Left ventricle myocardium inferior (tissue), 1 donor: ENCODE data around the gene CENPF. TPM values are rescaled to one million over a fixed set of nuclear protein-coding genes. Genes with fewer than 3 reads are reported as not detected.

Source experiments
- DNase-seq: peaks from one replicate; pipeline ENCODE4 v3.0.0-alpha.2; 2020
- H3K27ac ChIP-seq: fragments of 200-600 bp; replicated peaks from 2 replicates; pipeline ENCODE4 v1.8.0; 2021
- H3K27me3 ChIP-seq: fragments of 200-600 bp; 2 replicates; pipeline ENCODE4 v1.8.0; 2021; ENCODE audit warnings: low read depth
- H3K36me3 ChIP-seq: fragments of 200-600 bp; 2 replicates; pipeline ENCODE4 v1.8.0; 2021
- H3K4me1 ChIP-seq: fragments of 200-600 bp; 2 replicates; pipeline ENCODE4 v1.8.0; 2021
- H3K4me3 ChIP-seq: fragments of 200-600 bp; 2 replicates; pipeline ENCODE4 v1.8.0; 2021; ENCODE audit warnings: mild to moderate bottlenecking, moderate library complexity
- H3K9me3 ChIP-seq: fragments of 200-600 bp; replicated peaks from 2 replicates; pipeline ENCODE4 v1.8.0; 2021
- intact Hi-C: fragments of 100-400 bp; cut with micrococcal nuclease; formaldehyde crosslinking; loops from one replicate; pipeline ENCODE4 v1.11.0; 2022
- total RNA-seq: library from RNA; stranded (reverse); fragmentation: NEBNext Ultra II Directional; extraction: Animal tissue kit (Norgen Biotek cat#: 25700); gene quantifications from one replicate; pipeline ENCODE4 v1.2.1, GENCODE V29; 2021
- TF ChIP-seq, protein P1 (sequence below): fragments of 200-600 bp; IDR thresholded peaks from 2 replicates; pipeline ENCODE4 v1.8.0; 2021; ENCODE audit warnings: antibody characterized with exemption, mild to moderate bottlenecking, borderline replicate concordance
- donor health status: DM: no; HTN: yes; CAD: no; lungs with severe emphysema.

Gene CENPF
- total RNA-seq, 1 donor from 2014 or later: 1.7 TPM

DNA sequence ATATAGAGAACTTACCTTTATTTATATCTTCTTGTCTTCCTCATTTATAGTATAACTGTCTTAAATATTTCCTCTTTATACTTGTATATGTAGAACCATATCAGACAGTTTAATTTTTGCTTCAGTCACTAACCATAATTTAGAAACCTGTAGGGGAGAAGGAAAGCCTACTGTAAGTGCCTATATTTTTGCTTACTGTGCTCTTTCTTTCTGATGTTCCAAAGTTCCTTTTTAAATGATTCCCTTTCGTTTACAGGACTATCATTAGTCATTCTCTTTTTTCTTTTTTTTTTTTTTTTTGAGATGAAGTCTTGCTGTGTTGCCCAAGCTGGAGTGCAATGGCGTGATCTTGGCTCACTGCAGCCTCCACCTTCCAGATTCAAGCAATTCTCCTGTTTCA, 109.7 kb downstream of the CENPF start:
- no peak for DNase-seq
- H3K4me3 ChIP-seq: no peak overlapping the region
- intact Hi-C loops: no loop called here

More for the DNA sequence above, 109.7 kb downstream of the CENPF start:
- TF ChIP-seq, protein P1, sequence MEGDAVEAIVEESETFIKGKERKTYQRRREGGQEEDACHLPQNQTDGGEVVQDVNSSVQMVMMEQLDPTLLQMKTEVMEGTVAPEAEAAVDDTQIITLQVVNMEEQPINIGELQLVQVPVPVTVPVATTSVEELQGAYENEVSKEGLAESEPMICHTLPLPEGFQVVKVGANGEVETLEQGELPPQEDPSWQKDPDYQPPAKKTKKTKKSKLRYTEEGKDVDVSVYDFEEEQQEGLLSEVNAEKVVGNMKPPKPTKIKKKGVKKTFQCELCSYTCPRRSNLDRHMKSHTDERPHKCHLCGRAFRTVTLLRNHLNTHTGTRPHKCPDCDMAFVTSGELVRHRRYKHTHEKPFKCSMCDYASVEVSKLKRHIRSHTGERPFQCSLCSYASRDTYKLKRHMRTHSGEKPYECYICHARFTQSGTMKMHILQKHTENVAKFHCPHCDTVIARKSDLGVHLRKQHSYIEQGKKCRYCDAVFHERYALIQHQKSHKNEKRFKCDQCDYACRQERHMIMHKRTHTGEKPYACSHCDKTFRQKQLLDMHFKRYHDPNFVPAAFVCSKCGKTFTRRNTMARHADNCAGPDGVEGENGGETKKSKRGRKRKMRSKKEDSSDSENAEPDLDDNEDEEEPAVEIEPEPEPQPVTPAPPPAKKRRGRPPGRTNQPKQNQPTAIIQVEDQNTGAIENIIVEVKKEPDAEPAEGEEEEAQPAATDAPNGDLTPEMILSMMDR: no peak
- no peaks in the 10 kb centered on the region for H3K4me1 ChIP-seq
- H3K36me3 ChIP-seq: no peaks in the 10 kb centered on the region
- H3K27ac ChIP-seq: no peak overlapping the region
- H3K27me3 ChIP-seq: no peaks in the 10 kb centered on the region
- H3K9me3 ChIP-seq: no peaks in the 10 kb centered on the region

Other genes with a start within 250 kb of the CENPF start
- gene PTPN14, start 51.6 kb upstream of the CENPF start, total RNA-seq: 32.5 TPM